ENCODE data around the gene NSMCE1.
"Not testable (repeated sequence)": the region's sequence is repeated elsewhere in the genome, so short reads cannot be mapped to it uniquely, and the experiment has no call there.

Gene NSMCE1

GRCh38 chr16:27275394-27275793 is 6.8 kb upstream of the NSMCE1 start:
- TF ChIP-seq CTCF (IDR thresholded peaks at IDR 0.05; ENCODE audit: control insufficient read depth, extremely low read depth, insufficient read depth): no peak
- no peak for DNase-seq (ENCODE audit: low read depth)

GRCh38 chr16:27274424-27274874 is 5.9 kb upstream of the NSMCE1 start:
- H3K4me3 ChIP-seq (ENCODE audit: low read depth, low read length); DNase-seq (ENCODE audit: low read depth): not testable (repeated sequence)

More at GRCh38 chr16:27275394-27275793, 6.8 kb upstream of the NSMCE1 start:
- H3K4me3 ChIP-seq (ENCODE audit: low read depth, low read length): no peak overlapping the region

GRCh38 chr16:27273670-27274423 is 5.3 kb upstream of the NSMCE1 start:
- TF ChIP-seq CTCF (IDR thresholded peaks at IDR 0.05; ENCODE audit: control insufficient read depth, extremely low read depth, insufficient read depth): no peak
- H3K4me3 ChIP-seq (ENCODE audit: low read depth, low read length): no peak overlapping the region
- DNase-seq (ENCODE audit: low read depth): no peak

- no peak for DNase-seq (ENCODE audit: low read depth)
- H3K4me3 ChIP-seq (ENCODE audit: low read depth, low read length): no peak overlapping the region
- no peak for TF ChIP-seq CTCF (IDR thresholded peaks at IDR 0.05; ENCODE audit: control insufficient read depth, extremely low read depth, insufficient read depth)
Measured at GRCh38 chr16:27273330-27273669, 4.7 kb upstream of the NSMCE1 start.

- not testable (repeated sequence) for DNase-seq (ENCODE audit: low read depth); H3K4me3 ChIP-seq (ENCODE audit: low read depth, low read length)
Measured at GRCh38 chr16:27272697-27273096, 4.1 kb upstream of the NSMCE1 start.

- DNase-seq (ENCODE audit: low read depth): no peak
- TF ChIP-seq CTCF (IDR thresholded peaks at IDR 0.05; ENCODE audit: control insufficient read depth, extremely low read depth, insufficient read depth): no peak
- H3K4me3 ChIP-seq (ENCODE audit: low read depth, low read length): no peak overlapping the region
Measured at GRCh38 chr16:27272076-27272475, 3.5 kb upstream of the NSMCE1 start.

GRCh38 chr16:27270349-27270748 is 1.8 kb upstream of the NSMCE1 start:
- no peak for TF ChIP-seq CTCF (IDR thresholded peaks at IDR 0.05; ENCODE audit: control insufficient read depth, extremely low read depth, insufficient read depth)

More at GRCh38 chr16:27270349-27270748, 1.8 kb upstream of the NSMCE1 start:
- DNase-seq (ENCODE audit: low read depth): no peak
- H3K4me3 ChIP-seq (ENCODE audit: low read depth, low read length): no peak overlapping the region
